ENCODE results near the gene C6orf89.

C6orf89 gene

DNA sequence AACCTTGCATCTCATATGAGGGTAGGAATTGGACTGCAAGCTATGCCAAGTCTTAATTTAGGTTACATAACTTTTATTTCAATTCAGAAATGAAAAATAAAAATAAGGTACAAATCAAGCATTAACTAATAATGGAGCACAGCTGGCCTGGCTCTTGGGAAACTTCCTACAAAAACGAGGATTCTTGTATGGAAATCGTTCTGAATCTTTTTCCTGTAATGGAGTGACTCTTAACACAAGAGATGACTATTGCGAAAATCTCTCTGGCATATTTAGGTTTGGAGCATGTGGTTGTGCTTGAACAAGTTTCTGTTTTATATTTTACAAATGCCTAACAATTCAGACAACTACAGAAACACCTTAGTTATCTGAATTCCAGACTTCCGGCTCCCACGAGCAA is 34.8 kb downstream of the C6orf89 start:
- no peak overlapping the region for H2AFZ ChIP-seq (ENCODE audit: low read length)
- H3K27ac ChIP-seq (ENCODE audit: low read length) = no peak overlapping the region
- no peak for TF ChIP-seq EZH2 (optimal IDR thresholded peaks at IDR 0.05; ENCODE audit: low read depth, low read length)
- TF ChIP-seq EZH2phosphoT487 (IDR thresholded peaks at IDR 0.05; ENCODE audit: low read length) = no peak
- TF ChIP-seq, protein P1, sequence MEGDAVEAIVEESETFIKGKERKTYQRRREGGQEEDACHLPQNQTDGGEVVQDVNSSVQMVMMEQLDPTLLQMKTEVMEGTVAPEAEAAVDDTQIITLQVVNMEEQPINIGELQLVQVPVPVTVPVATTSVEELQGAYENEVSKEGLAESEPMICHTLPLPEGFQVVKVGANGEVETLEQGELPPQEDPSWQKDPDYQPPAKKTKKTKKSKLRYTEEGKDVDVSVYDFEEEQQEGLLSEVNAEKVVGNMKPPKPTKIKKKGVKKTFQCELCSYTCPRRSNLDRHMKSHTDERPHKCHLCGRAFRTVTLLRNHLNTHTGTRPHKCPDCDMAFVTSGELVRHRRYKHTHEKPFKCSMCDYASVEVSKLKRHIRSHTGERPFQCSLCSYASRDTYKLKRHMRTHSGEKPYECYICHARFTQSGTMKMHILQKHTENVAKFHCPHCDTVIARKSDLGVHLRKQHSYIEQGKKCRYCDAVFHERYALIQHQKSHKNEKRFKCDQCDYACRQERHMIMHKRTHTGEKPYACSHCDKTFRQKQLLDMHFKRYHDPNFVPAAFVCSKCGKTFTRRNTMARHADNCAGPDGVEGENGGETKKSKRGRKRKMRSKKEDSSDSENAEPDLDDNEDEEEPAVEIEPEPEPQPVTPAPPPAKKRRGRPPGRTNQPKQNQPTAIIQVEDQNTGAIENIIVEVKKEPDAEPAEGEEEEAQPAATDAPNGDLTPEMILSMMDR (IDR thresholded peaks at IDR 0.05; ENCODE audit: low read length) = no peak

DNA sequence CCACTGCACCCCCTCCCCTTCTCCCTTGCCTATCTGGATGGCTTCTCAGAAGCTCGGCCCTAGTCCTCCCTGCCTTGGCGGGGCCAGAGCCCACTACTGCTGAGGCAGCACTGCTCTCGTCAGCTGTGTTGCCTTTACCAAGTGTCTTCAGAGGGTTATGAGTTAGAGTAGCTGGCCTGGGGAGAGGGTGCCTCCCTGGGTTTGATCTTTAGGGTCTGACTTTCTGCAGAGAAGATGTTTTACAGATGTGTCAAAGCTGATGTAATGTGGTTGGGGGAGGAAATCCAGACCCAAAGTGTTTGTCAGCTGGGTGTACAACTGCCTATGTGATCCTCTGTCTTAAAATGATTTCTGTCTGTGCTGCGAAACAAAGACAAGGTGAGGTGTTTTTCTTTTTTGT is 38.4 kb downstream of the C6orf89 start:
- no peak for TF ChIP-seq EZH2 (optimal IDR thresholded peaks at IDR 0.05; ENCODE audit: low read depth, low read length)
- TF ChIP-seq, protein P1 (IDR thresholded peaks at IDR 0.05; ENCODE audit: low read length) = no peak
- TF ChIP-seq EZH2phosphoT487 (IDR thresholded peaks at IDR 0.05; ENCODE audit: low read length) = no peak
- Histone ChIP-seq H3K79me2 (ENCODE audit: low read length) (no peaks in the 10 kb centered on the region), H3K27ac (ENCODE audit: low read length) (no peak overlapping the region), H2AFZ (ENCODE audit: low read length) (no peak overlapping the region), H3K27me3 (replicated peaks; ENCODE audit: insufficient read depth, low read length) (no peaks in the 10 kb centered on the region), H3K4me2 (ENCODE audit: low read depth, low read length) (no peak overlapping the region), H4K20me1 (ENCODE audit: insufficient read depth, low read length) (no peaks in the 10 kb centered on the region), H3K9me2 (replicated peaks; ENCODE audit: insufficient read depth, low read length) (no peaks in the 10 kb centered on the region), H3K9ac (ENCODE audit: low read length) (no peak overlapping the region), H3K4me3 (ENCODE audit: low read length) (no peak overlapping the region), H3F3A (ENCODE audit: insufficient read depth, low read length) (no peaks in the 10 kb centered on the region), H3K4me1 (ENCODE audit: low read length) (no peaks in the 10 kb centered on the region), H3K36me3 (replicated peaks; ENCODE audit: insufficient read depth, low read length) (no peaks in the 10 kb centered on the region), H3K9me3 (replicated peaks; ENCODE audit: insufficient read depth, low read length) (no peaks in the 10 kb centered on the region)
- no peak for DNase-seq

More for the DNA sequence above, 34.8 kb downstream of the C6orf89 start:
- Histone ChIP-seq H3F3A (ENCODE audit: insufficient read depth, low read length) (no peaks in the 10 kb centered on the region), H3K4me3 (ENCODE audit: low read length) (no peak overlapping the region), H3K9me3 (replicated peaks; ENCODE audit: insufficient read depth, low read length) (no peaks in the 10 kb centered on the region), H4K20me1 (ENCODE audit: insufficient read depth, low read length) (no peaks in the 10 kb centered on the region), H3K79me2 (ENCODE audit: low read length) (no peaks in the 10 kb centered on the region), H3K9me2 (replicated peaks; ENCODE audit: insufficient read depth, low read length) (no peaks in the 10 kb centered on the region), H3K4me2 (ENCODE audit: low read depth, low read length) (no peak overlapping the region), H3K4me1 (ENCODE audit: low read length) (no peaks in the 10 kb centered on the region), H3K27me3 (replicated peaks; ENCODE audit: insufficient read depth, low read length) (no peaks in the 10 kb centered on the region), H3K9ac (ENCODE audit: low read length) (no peak overlapping the region), H3K36me3 (replicated peaks; ENCODE audit: insufficient read depth, low read length) (no peaks in the 10 kb centered on the region)
- DNase-seq = no peak

DNA sequence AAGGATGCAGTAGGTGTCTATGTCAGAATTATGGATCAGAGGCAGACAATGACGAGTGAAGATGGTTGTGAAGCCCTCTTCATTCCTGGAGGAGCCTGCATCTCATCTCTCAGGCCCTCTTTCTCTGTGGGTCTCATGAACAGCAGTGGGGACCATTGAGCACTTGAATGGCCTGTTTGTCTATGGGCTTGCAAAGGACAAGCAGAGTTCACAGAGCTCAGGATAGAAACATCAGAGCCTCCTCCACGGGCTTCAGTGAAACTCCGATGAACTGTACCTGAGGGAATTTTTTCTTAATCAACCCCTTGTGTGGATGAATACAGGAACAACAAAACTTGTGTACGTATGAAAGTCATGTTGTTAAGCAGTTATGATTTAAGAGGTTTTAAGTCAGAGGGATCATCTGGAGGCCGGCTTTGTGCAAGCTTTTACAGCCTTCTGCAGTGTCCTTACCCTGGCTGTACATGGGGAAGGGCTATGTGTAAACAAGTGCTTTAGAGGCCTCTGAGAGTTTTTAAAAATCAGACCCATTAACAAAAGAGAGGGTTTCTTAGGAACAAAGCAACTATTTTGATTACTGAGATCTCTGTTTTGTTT is 39.1 kb downstream of the C6orf89 start:
- Histone ChIP-seq H3K79me2 (ENCODE audit: low read length) (no peaks in the 10 kb centered on the region), H3K9me3 (replicated peaks; ENCODE audit: insufficient read depth, low read length) (no peaks in the 10 kb centered on the region), H4K20me1 (ENCODE audit: insufficient read depth, low read length) (no peaks in the 10 kb centered on the region), H3K9ac (ENCODE audit: low read length) (no peak overlapping the region), H3K27ac (ENCODE audit: low read length) (no peak overlapping the region), H3K36me3 (replicated peaks; ENCODE audit: insufficient read depth, low read length) (no peaks in the 10 kb centered on the region), H3K9me2 (replicated peaks; ENCODE audit: insufficient read depth, low read length) (no peaks in the 10 kb centered on the region), H3K4me3 (ENCODE audit: low read length) (no peak overlapping the region), H2AFZ (ENCODE audit: low read length) (no peak overlapping the region), H3F3A (ENCODE audit: insufficient read depth, low read length) (no peaks in the 10 kb centered on the region), H3K4me2 (ENCODE audit: low read depth, low read length) (no peak overlapping the region), H3K27me3 (replicated peaks; ENCODE audit: insufficient read depth, low read length) (no peaks in the 10 kb centered on the region), H3K4me1 (ENCODE audit: low read length) (no peaks in the 10 kb centered on the region)
- DNase-seq = no peak
- no peak for TF ChIP-seq EZH2phosphoT487 (IDR thresholded peaks at IDR 0.05; ENCODE audit: low read length)
- TF ChIP-seq, protein P1 (IDR thresholded peaks at IDR 0.05; ENCODE audit: low read length) = no peak
- TF ChIP-seq EZH2 (optimal IDR thresholded peaks at IDR 0.05; ENCODE audit: low read depth, low read length) = no peak
